ENCODE data around the gene CA9. TPM values are rescaled to one million over a fixed set of nuclear protein-coding genes. Genes with fewer than 3 reads are reported as not detected.

CA9 gene
- total RNA-seq, 1 experiment from 2014 or later = not detected

- DNase-seq (ENCODE audit: low spot score) = no peak
These were observed 2.1 kb downstream of the CA9 start for GRCh38 chr9:35675732-35676392.

GRCh38 chr9:35679091-35679490 is 5.4 kb downstream of the CA9 start:
- no peak for DNase-seq (ENCODE audit: low spot score)

GRCh38 chr9:35679766-35680330 is 6.1 kb downstream of the CA9 start:
- DNase-seq (ENCODE audit: low spot score) = no peak

GRCh38 chr9:35680331-35681105 is 6.8 kb downstream of the CA9 start:
- no peak for DNase-seq (ENCODE audit: low spot score)

GRCh38 chr9:35681341-35682002 is 7.7 kb downstream of the CA9 start:
- no peak for DNase-seq (ENCODE audit: low spot score)

GRCh38 chr9:35682051-35682450 is 8.3 kb downstream of the CA9 start:
- DNase-seq (ENCODE audit: low spot score) = no peak

GRCh38 chr9:35682520-35683315 is 9.0 kb downstream of the CA9 start:
- no peak for DNase-seq (ENCODE audit: low spot score)

GRCh38 chr9:35683323-35683722 is 9.6 kb downstream of the CA9 start:
- DNase-seq (ENCODE audit: low spot score) = no peak

- no peak for DNase-seq (ENCODE audit: low spot score)
These were observed 11.2 kb downstream of the CA9 start for GRCh38 chr9:35684921-35685320.

- DNase-seq (ENCODE audit: low spot score) = no peak
These were observed 11.8 kb downstream of the CA9 start for GRCh38 chr9:35685506-35685905.

GRCh38 chr9:35686222-35687203 is 12.8 kb downstream of the CA9 start:
- no peak for DNase-seq (ENCODE audit: low spot score)

GRCh38 chr9:35687306-35687705 is 13.6 kb downstream of the CA9 start:
- DNase-seq (ENCODE audit: low spot score) = no peak

- no peak for DNase-seq (ENCODE audit: low spot score)
These were observed 14.3 kb downstream of the CA9 start for GRCh38 chr9:35687972-35688557.

GRCh38 chr9:35688558-35689541 is 15.1 kb downstream of the CA9 start:
- DNase-seq (ENCODE audit: low spot score) = peak; percentile 85

GRCh38 chr9:35689542-35690293 is 16.0 kb downstream of the CA9 start, which contains the start of gene TPM2:
Gene TPM2, minus strand, starts transcription at chr9:35689925. Its CDS starts 108 bp downstream, at chr9:35689817.
- peak; percentile 66 for DNase-seq (ENCODE audit: low spot score)

- DNase-seq (ENCODE audit: low spot score) = no peak
These were observed 16.5 kb downstream of the CA9 start for GRCh38 chr9:35690294-35690613.

- peak; percentile 61 for DNase-seq (ENCODE audit: low spot score)
These were observed 17.0 kb downstream of the CA9 start for GRCh38 chr9:35690614-35691333.

- no peak for DNase-seq (ENCODE audit: low spot score)
These were observed 17.6 kb downstream of the CA9 start for GRCh38 chr9:35691334-35691650.
